Measurements from ENCODE around the gene PEX11G. TPM values are rescaled to one million over a fixed set of nuclear protein-coding genes. Genes with fewer than 3 reads are reported as not detected.

The PEX11G gene
- total RNA-seq, 4 donors from 2014 or later = 2.2 to 14.5 (median 8.9) TPM

DNA sequence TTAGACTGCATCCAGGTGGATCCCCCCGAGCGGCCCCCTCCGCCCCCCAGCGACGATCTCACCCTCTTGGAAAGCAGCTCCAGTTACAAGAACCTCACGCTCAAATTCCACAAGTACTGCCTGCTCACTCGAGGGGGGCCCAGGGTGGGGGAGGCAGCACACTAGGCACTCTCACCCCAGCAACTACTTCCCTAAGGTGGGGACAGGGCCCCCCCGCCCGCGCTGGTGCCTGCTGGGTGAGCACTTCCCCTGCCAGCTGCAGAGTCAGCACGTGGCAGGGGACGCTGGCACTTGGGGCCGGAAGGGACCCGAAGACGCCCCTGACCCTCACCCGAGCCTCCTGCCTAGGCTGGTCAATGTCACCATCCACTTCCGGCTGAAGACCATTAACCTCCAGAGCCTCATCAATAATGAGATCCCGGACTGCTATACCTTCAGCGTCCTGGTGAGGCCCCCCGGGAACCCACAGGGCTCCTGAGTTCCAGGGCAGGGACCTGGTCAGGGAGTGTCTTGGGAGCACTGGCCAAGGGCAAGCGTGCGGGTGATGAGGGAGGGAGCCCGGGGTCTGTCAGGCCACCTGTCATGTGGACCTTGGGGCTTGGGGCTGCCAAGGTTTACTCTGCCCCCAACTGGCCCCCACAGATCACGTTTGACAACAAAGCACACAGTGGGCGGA lies 38.8 kb upstream of the PEX11G start:
- no peak overlapping the region for H3K4me3 ChIP-seq
- no peak for DNase-seq

GRCh38 chr19:7526059-7526929 lies 37.5 kb upstream of the PEX11G start:
- no peak for DNase-seq
- Histone ChIP-seq H3K4me3 (no peak overlapping the region), H3K27me3 (no peaks in the 10 kb centered on the region), H3K9me3 (no peaks in the 10 kb centered on the region), H3K4me1 (peaks cover 7 to 20% (median 17%) of the 10 kb centered on the region in 4 donors), H3K36me3 (no peaks in the 10 kb centered on the region), H3K27ac (no peak overlapping the region)
- in situ Hi-C loops (cut with MboI; ENCODE audit: low pct_ligation_motif_present in 1 of 4, low pct_unique_long_range_greater_than_20kb in 1 of 4, low sequenced_read_pairs in 3 of 4) = no loop called here
- TF ChIP-seq POLR2A (IDR thresholded peaks at IDR 0.05) (no peak), CTCF (IDR thresholded peaks at IDR 0.05) (no peak), POLR2AphosphoS5 (IDR thresholded peaks at IDR 0.05) (no peak), EP300 (IDR thresholded peaks at IDR 0.05; ENCODE audit: low read depth) (no peak)
- intact Hi-C loops (cut with DNase I; ENCODE audit: low total_unique reads) = no loop called here
- WGBS, 2 donors (ENCODE audit: low coverage in 1 of 2) = 83 to 87% methylated on average over 4 to 31 of the region's 31 CpGs

More for the DNA sequence above, 38.8 kb upstream of the PEX11G start:
- Histone ChIP-seq H3K27me3 (no peaks in the 10 kb centered on the region), H3K27ac (no peak overlapping the region), H3K9me3 (no peaks in the 10 kb centered on the region), H3K4me1 (peaks cover 7 to 12% (median 9%) of the 10 kb centered on the region in 4 donors), H3K36me3 (no peaks in the 10 kb centered on the region)
- in situ Hi-C loops (cut with MboI; ENCODE audit: low pct_ligation_motif_present in 1 of 4, low pct_unique_long_range_greater_than_20kb in 1 of 4, low sequenced_read_pairs in 3 of 4) = no loop called here
- TF ChIP-seq EP300 (IDR thresholded peaks at IDR 0.05; ENCODE audit: low read depth) (no peak), CTCF (IDR thresholded peaks at IDR 0.05) (no peak), POLR2A (IDR thresholded peaks at IDR 0.05) (no peak), POLR2AphosphoS5 (IDR thresholded peaks at IDR 0.05) (no peak)
- intact Hi-C loops (cut with DNase I; ENCODE audit: low total_unique reads) = no loop called here
- WGBS, 2 donors (ENCODE audit: low coverage in 1 of 2) = 82% methylated on average over 25 of the region's 25 CpGs; no CpG with 5 or more reads in 1 of the 2 donors

DNA sequence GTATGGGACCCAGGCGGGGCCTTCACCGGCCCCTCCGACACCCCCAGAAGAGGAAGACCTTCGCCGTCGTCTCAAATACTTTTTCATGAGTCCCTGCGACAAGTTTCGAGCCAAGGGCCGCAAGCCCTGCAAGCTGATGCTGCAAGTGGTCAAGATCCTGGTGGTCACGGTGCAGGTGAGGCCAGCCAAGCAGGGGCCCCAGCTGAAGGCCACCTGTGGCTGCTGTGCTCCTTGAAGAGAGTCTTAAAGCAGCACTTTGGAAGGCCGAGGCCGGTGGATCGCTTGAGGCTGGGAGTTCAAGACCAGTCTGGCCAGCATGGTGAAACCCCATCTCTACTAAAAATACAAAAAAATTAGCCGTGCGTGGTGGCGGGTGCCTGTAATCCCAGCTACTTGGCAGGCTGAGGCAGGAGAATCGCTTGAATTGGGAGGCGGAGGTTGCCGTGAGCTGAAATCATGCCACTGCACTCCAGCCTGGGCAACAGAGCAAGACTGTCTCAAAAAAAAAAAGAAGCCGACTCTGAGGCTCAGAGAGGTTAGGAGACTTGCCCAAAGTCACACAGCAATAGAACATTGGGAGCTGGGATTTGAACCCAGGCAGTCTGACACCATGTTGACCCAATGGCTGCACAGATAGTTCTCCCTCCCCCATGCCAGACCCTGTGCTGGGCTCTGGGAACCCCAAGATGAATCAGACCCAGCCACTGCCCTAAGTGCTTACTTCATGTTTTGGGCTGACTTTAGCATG lies 36.3 kb upstream of the PEX11G start:
- H3K36me3 ChIP-seq = no peaks in the 10 kb centered on the region

More for the DNA sequence above, 36.3 kb upstream of the PEX11G start:
- no peak for DNase-seq
- in situ Hi-C loops (cut with MboI; ENCODE audit: low pct_ligation_motif_present in 1 of 4, low pct_unique_long_range_greater_than_20kb in 1 of 4, low sequenced_read_pairs in 3 of 4) (no loop called here), intact Hi-C loops (cut with DNase I; ENCODE audit: low total_unique reads) (no loop called here)
- Histone ChIP-seq H3K4me1 (peaks cover 7 to 20% (median 18%) of the 10 kb centered on the region in 4 donors), H3K9me3 (no peaks in the 10 kb centered on the region), H3K27me3 (no peaks in the 10 kb centered on the region), H3K4me3 (no peak overlapping the region), H3K27ac (no peak overlapping the region)
- WGBS, 2 donors (ENCODE audit: low coverage in 1 of 2) = 94 to 95% methylated on average over 6 to 20 of the region's 20 CpGs
- TF ChIP-seq POLR2AphosphoS5 (IDR thresholded peaks at IDR 0.05) = no peak
- no peak for TF ChIP-seq POLR2A (IDR thresholded peaks at IDR 0.05)
- TF ChIP-seq EP300 (IDR thresholded peaks at IDR 0.05; ENCODE audit: low read depth) = no peak
- no peak for TF ChIP-seq CTCF (IDR thresholded peaks at IDR 0.05)

Measured in transverse colon (tissue), 4 donors.